HG02852 (cell line): ENCODE measurements around the gene CELF4.

Experiments used
- ATAC-seq: cut with Tn5 transposase; IDR thresholded peaks from one replicate; pipeline ENCODE4 v1.9.1; 2021; ENCODE audit warnings: mild to moderate bottlenecking, moderate library complexity; ENCODE audit not compliant: unreplicated experiment

CELF4 gene

GRCh38 chr18:37497853-37498518 is 67.6 kb downstream of the CELF4 start:
- ATAC-seq: no peak

- no peak for ATAC-seq
Observed at GRCh38 chr18:37496568-37496967, 69.0 kb downstream of the CELF4 start.

- ATAC-seq: no peak
Observed at GRCh38 chr18:37495354-37495753, 70.2 kb downstream of the CELF4 start.

GRCh38 chr18:37494406-37494805 is 71.2 kb downstream of the CELF4 start:
- no peak for ATAC-seq

GRCh38 chr18:37493352-37493935 is 72.2 kb downstream of the CELF4 start:
- ATAC-seq: no peak

- ATAC-seq: no peak
Observed at GRCh38 chr18:37492952-37493351, 72.6 kb downstream of the CELF4 start.

- ATAC-seq: no peak
Observed at GRCh38 chr18:37491526-37491925, 74.1 kb downstream of the CELF4 start.

GRCh38 chr18:37489998-37490397 is 75.6 kb downstream of the CELF4 start:
- ATAC-seq: no peak

- ATAC-seq: no peak
Observed at GRCh38 chr18:37489011-37489410, 76.6 kb downstream of the CELF4 start.

GRCh38 chr18:37487400-37487867 is 78.2 kb downstream of the CELF4 start:
- no peak for ATAC-seq

GRCh38 chr18:37486848-37487247 is 78.8 kb downstream of the CELF4 start:
- ATAC-seq: no peak

- ATAC-seq: no peak
Observed at GRCh38 chr18:37484983-37485834, 80.4 kb downstream of the CELF4 start.

GRCh38 chr18:37483984-37484819 is 81.4 kb downstream of the CELF4 start:
- no peak for ATAC-seq

- ATAC-seq: no peak
Observed at GRCh38 chr18:37483221-37483971, 82.2 kb downstream of the CELF4 start.

- ATAC-seq: no peak
Observed at GRCh38 chr18:37482433-37482832, 83.2 kb downstream of the CELF4 start.

- ATAC-seq: no peak
Observed at GRCh38 chr18:37482002-37482401, 83.6 kb downstream of the CELF4 start.

GRCh38 chr18:37481491-37481890 is 84.1 kb downstream of the CELF4 start:
- no peak for ATAC-seq

GRCh38 chr18:37481072-37481471 is 84.5 kb downstream of the CELF4 start:
- no peak for ATAC-seq

- ATAC-seq: no peak
Observed at GRCh38 chr18:37476611-37477295, 88.8 kb downstream of the CELF4 start.

- no peak for ATAC-seq
Observed at GRCh38 chr18:37476182-37476581, 89.4 kb downstream of the CELF4 start.
